Vagina (tissue), 2 donors: ENCODE data around the gene PARPBP. TPM values are rescaled to one million over a fixed set of nuclear protein-coding genes. Genes with fewer than 3 reads are reported as not detected.

ENCODE experiments used
- DNase-seq, 2 donors: peaks; one replicate each; pipeline ENCODE4 v3.0.0-alpha.2; 2017; ENCODE audit errors: extremely low spot score in 2 of 2
- H3K27ac ChIP-seq: fragments of 200-600 bp; sonication (generic); one replicate; pipeline ENCODE4 v1.5.1; 2019
- H3K27me3 ChIP-seq: fragments of 200-600 bp; sonication (generic); one replicate; pipeline ENCODE4 v1.5.1; 2019
- H3K36me3 ChIP-seq, 2 donors: fragments of 200-600 bp; sonication (generic); one replicate each; pipeline ENCODE4 v1.5.1; 2017 to 2019
- H3K4me1 ChIP-seq: fragments of 200-600 bp; sonication (generic); one replicate; pipeline ENCODE4 v1.5.1; 2019
- H3K4me3 ChIP-seq, 2 donors: fragments of 200-600 bp; sonication (generic); 1 replicate in 1 of 2; 2 replicates in 1 of 2; pipeline ENCODE4 v1.5.1; 2016 to 2019
- H3K9me3 ChIP-seq: fragments of 200-600 bp; sonication (generic); one replicate; pipeline ENCODE4 v1.5.1; 2019
- CTCF ChIP-seq, 3 experiments: fragments of 450-650 bp in 2 of 3; fragments of 200-600 bp in 1 of 3; sonication (generic) in 1 of 3; IDR thresholded peaks; one replicate each; pipeline ENCODE4 v1.5.1; 2017 to 2019; ENCODE audit warnings: antibody characterized with exemption in 3 of 3, mild to moderate bottlenecking in 2 of 3, moderate library complexity in 2 of 3
- POLR2A ChIP-seq, 2 donors: fragments of 450-650 bp; IDR thresholded peaks; one replicate each; pipeline ENCODE4 v1.6.1; 2017; ENCODE audit warnings: antibody characterized with exemption in 2 of 2, mild to moderate bottlenecking in 2 of 2, moderate library complexity in 2 of 2
- POLR2AphosphoS5 ChIP-seq, 2 donors: sonication (generic); formaldehyde crosslinking; IDR thresholded peaks; one replicate each; pipeline ENCODE4 v1.9.0; 2017; ENCODE audit warnings: antibody characterized with exemption in 2 of 2, mild to moderate bottlenecking in 2 of 2, low read depth in 1 of 2; ENCODE audit not compliant: insufficient read depth in 1 of 2
- intact Hi-C: fragments of 100-400 bp; cut with DNase I; formaldehyde crosslinking; loops from one replicate; pipeline ENCODE4 v1.15.1; 2023
- total RNA-seq: library from RNA; depleted of rRNA; stranded (reverse); fragments of >200 nt; gene quantifications from one replicate; pipeline ENCODE4 v1.2.3, GENCODE V29; 2016

PARPBP gene
- total RNA-seq, 1 donor from 2014 or later = 3.7 TPM

- DNase-seq = no peak
- no peak overlapping the region for H3K27ac ChIP-seq
- no peaks in the 10 kb centered on the region for H3K27me3 ChIP-seq
- H3K4me3 ChIP-seq = no peak overlapping the region
- H3K9me3 ChIP-seq = no peaks in the 10 kb centered on the region
- H3K4me1 ChIP-seq = no peaks in the 10 kb centered on the region
- intact Hi-C loops = no loop called here
- H3K36me3 ChIP-seq = no peaks in the 10 kb centered on the region
- TF ChIP-seq CTCF (IDR thresholded peaks at IDR 0.05) = no peak
- no peak for TF ChIP-seq POLR2A (IDR thresholded peaks at IDR 0.05)
- TF ChIP-seq POLR2AphosphoS5 (IDR thresholded peaks at IDR 0.05; ENCODE audit: insufficient read depth in 1 of 2, low read depth in 1 of 2) = no peak
Measured at GRCh38 chr12:102195826-102196225, 75.8 kb downstream of the PARPBP start.

DNA sequence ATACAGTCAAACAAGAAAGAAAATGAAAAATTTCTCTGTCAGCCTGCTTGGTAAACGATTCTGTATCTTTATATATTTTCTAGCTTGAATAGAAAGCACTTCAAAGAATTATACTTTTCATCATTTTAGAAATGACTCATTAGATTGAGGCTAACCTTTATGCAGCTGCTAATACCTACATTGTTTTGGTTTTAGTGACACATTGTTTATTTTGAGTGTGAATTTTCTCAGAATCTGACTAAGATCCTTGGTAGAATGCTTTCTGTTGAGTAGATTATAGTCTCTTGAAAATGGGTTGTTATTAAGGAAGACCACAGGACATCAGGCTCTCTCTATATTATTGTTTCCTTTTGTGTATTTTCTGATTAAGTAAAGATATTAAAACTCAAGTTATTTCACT is 77.8 kb downstream of the PARPBP start, which contains the start of gene PMCH:
PMCH (minus strand) TSS at position 45 of the 400 bp plus-strand sequence. CDS start 63 bp downstream, outside the sequence.
- no peaks in the 10 kb centered on the region for H3K27me3 ChIP-seq
- H3K36me3 ChIP-seq = no peaks in the 10 kb centered on the region
- intact Hi-C loops = no loop called here
- H3K4me3 ChIP-seq = no peak within 1 kb of the TSS
- H3K27ac ChIP-seq = no peak within 1 kb of the TSS
- H3K9me3 ChIP-seq = no peaks in the 10 kb centered on the region
- TF ChIP-seq CTCF (IDR thresholded peaks at IDR 0.05) (no peak), POLR2A (IDR thresholded peaks at IDR 0.05) (no peak), POLR2AphosphoS5 (IDR thresholded peaks at IDR 0.05; ENCODE audit: insufficient read depth in 1 of 2, low read depth in 1 of 2) (no peak)
- no peaks in the 10 kb centered on the region for H3K4me1 ChIP-seq
- DNase-seq = no peak

- Histone ChIP-seq H3K9me3 (no peaks in the 10 kb centered on the region), H3K27me3 (no peaks in the 10 kb centered on the region), H3K36me3 (no peaks in the 10 kb centered on the region), H3K4me1 (no peaks in the 10 kb centered on the region), H3K27ac (no peak overlapping the region), H3K4me3 (no peak overlapping the region)
- TF ChIP-seq CTCF (IDR thresholded peaks at IDR 0.05) (no peak), POLR2A (IDR thresholded peaks at IDR 0.05) (no peak), POLR2AphosphoS5 (IDR thresholded peaks at IDR 0.05; ENCODE audit: insufficient read depth in 1 of 2, low read depth in 1 of 2) (no peak)
- DNase-seq = no peak
- intact Hi-C loops = no loop called here
Measured at GRCh38 chr12:102201436-102202061, 81.6 kb downstream of the PARPBP start.

GRCh38 chr12:102202556-102202955 is 82.6 kb downstream of the PARPBP start:
- Histone ChIP-seq H3K9me3 (no peaks in the 10 kb centered on the region), H3K36me3 (no peaks in the 10 kb centered on the region), H3K4me3 (no peak overlapping the region), H3K4me1 (no peaks in the 10 kb centered on the region), H3K27ac (no peak overlapping the region), H3K27me3 (no peaks in the 10 kb centered on the region)
- no peak for DNase-seq
- TF ChIP-seq POLR2AphosphoS5 (IDR thresholded peaks at IDR 0.05; ENCODE audit: insufficient read depth in 1 of 2, low read depth in 1 of 2) = no peak
- TF ChIP-seq POLR2A (IDR thresholded peaks at IDR 0.05) = no peak
- no peak for TF ChIP-seq CTCF (IDR thresholded peaks at IDR 0.05)
- intact Hi-C loops = no loop called here

- H3K4me1 ChIP-seq = no peaks in the 10 kb centered on the region
- H3K4me3 ChIP-seq = no peak overlapping the region
- DNase-seq = no peak
- peaks cover 4% of the 10 kb centered on the region for H3K9me3 ChIP-seq
- intact Hi-C loops = no loop called here
- no peak overlapping the region for H3K27ac ChIP-seq
- H3K36me3 ChIP-seq = no peaks in the 10 kb centered on the region
- TF ChIP-seq POLR2A (IDR thresholded peaks at IDR 0.05) = no peak
- no peak for TF ChIP-seq POLR2AphosphoS5 (IDR thresholded peaks at IDR 0.05; ENCODE audit: insufficient read depth in 1 of 2, low read depth in 1 of 2)
- TF ChIP-seq CTCF (IDR thresholded peaks at IDR 0.05) = no peak
- no peaks in the 10 kb centered on the region for H3K27me3 ChIP-seq
Measured at GRCh38 chr12:102204025-102204424, 84.0 kb downstream of the PARPBP start.
